K562 (cell line): ENCODE data around the gene PPY.

Experiments used
- CHD2 ChIP-seq: IDR thresholded peaks from 2 replicates; pipeline ENCODE4 v1.6.1; 2011; ENCODE audit warnings: low read depth, low read length
- GATA2 ChIP-seq: sonication (generic); formaldehyde crosslinking; IDR thresholded peaks from 2 replicates; pipeline ENCODE4 v1.4.0; 2020; ENCODE audit warnings: mild to moderate bottlenecking, missing genetic modification reagents
- NR2C2 ChIP-seq, 2 experiments: fragments of 200-800 bp in 1 of 2; sonication (Bioruptor generic) in 1 of 2; sonication (generic) in 1 of 2; formaldehyde crosslinking in 1 of 2; IDR thresholded peaks; 2 replicates each; pipeline versions ENCODE4 v1.6.1 to v1.8.0; 2016 to 2022; ENCODE audit warnings: mild to moderate bottlenecking in 1 of 2, missing compliant biosample characterization in 1 of 2, missing genetic modification characterization in 1 of 2, missing genetic modification reagents in 1 of 2
- POLR2AphosphoS2 ChIP-seq: IDR thresholded peaks from 2 replicates; pipeline ENCODE4 v1.6.1; 2012; ENCODE audit warnings: low read length, improper control_type of control experiment
- RFX5 ChIP-seq: IDR thresholded peaks from 2 replicates; pipeline ENCODE4 v1.6.1; 2011; ENCODE audit warnings: low read depth, mild to moderate bottlenecking, improper control_type of control experiment, low read length
- SRF ChIP-seq, 2 experiments: fragments of 250-450, 450-650 bp in 1 of 2; sonication (Bioruptor Pico) in 1 of 2; sonication (generic) in 1 of 2; formaldehyde crosslinking; IDR thresholded peaks; 2 replicates each; pipeline versions ENCODE4 v1.5.0 to v1.5.1; 2020 to 2022; ENCODE audit warnings: mild to moderate bottlenecking in 1 of 2, missing genetic modification reagents in 1 of 2
- TCF7L2 ChIP-seq: fragments of 150-350 bp; IDR thresholded peaks from 2 replicates; pipeline ENCODE4 v1.6.1; 2016; ENCODE audit warnings: low read depth, mild to moderate bottlenecking, low read length, moderate library complexity
- ZNF764 ChIP-seq: fragments of 250-450 bp; sonication (Bioruptor Pico); IDR thresholded peaks from 2 replicates; pipeline ENCODE4 v1.4.0; 2020; ENCODE audit warnings: low read depth, mild to moderate bottlenecking, moderate library complexity
- ZZZ3 ChIP-seq: fragments of 450-650 bp; IDR thresholded peaks from 2 replicates; pipeline ENCODE4 v1.6.1; 2016; ENCODE audit warnings: antibody characterized with exemption, mild to moderate bottlenecking, moderate library complexity
- TF ChIP-seq, protein P1 (sequence below), 2 experiments: fragments of 450-650 bp in 1 of 2; sonication (generic) in 1 of 2; formaldehyde crosslinking; conservative IDR thresholded peaks; 2 replicates each; pipeline versions ENCODE4 v1.4.0 to v1.8.1; 2020 to 2022; ENCODE audit warnings: mild to moderate bottlenecking in 1 of 2, missing genetic modification reagents in 1 of 2
- TF ChIP-seq, protein P2 (sequence below), 3 experiments: IDR thresholded peaks in 2 of 3; conservative IDR thresholded peaks in 1 of 3; 2 replicates each; pipeline ENCODE4 v1.5.1; 2011 to 2012; ENCODE audit warnings: low read length in 3 of 3, mild to moderate bottlenecking in 3 of 3, control low read depth in 2 of 3, improper control_type of control experiment in 1 of 3, inconsistent platforms in 1 of 3, low read depth in 1 of 3, mixed read lengths in 1 of 3, moderate library complexity in 1 of 3; ENCODE audit not compliant: insufficient read depth in 2 of 3
- TF ChIP-seq, protein P3 (sequence below): fragments of 450-650 bp; IDR thresholded peaks from 2 replicates; pipeline ENCODE4 v1.6.1; 2018; ENCODE audit not compliant: partially characterized antibody
- TF ChIP-seq, protein P4 (sequence below), 2 experiments: fragments of 450-650 bp; formaldehyde crosslinking in 1 of 2; IDR thresholded peaks; 2 replicates each; pipeline versions ENCODE4 v1.4.0 to v1.6.1; 2014 to 2020; ENCODE audit warnings: mild to moderate bottlenecking in 2 of 2, borderline replicate concordance in 1 of 2, low read depth in 1 of 2
- TF ChIP-seq, protein P5 (sequence below): fragments of 250-450 bp; sonication (Bioruptor Pico); IDR thresholded peaks from 2 replicates; pipeline ENCODE4 v1.8.0; 2022; ENCODE audit warnings: inconsistent platforms

DNA sequence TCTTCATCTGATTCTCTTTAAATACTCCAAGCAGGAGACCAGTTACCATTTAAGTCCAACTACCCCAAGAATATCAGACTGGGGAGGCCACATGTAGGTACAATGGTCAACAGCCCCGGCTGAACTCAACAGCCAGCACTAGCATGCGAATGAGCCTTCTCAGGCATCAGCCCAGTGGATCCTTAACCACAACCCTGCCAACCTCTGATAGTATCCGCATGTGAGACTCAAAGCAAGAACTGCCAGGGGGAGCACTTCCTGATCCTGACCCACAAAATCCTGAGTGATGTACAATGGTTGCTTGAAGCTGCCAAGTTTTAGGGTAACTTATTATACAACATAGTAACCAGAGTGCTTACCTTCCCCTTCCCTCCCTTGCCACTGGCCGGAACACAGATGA is 7.5 kb upstream of the PPY start:
- TF ChIP-seq, protein P1, sequence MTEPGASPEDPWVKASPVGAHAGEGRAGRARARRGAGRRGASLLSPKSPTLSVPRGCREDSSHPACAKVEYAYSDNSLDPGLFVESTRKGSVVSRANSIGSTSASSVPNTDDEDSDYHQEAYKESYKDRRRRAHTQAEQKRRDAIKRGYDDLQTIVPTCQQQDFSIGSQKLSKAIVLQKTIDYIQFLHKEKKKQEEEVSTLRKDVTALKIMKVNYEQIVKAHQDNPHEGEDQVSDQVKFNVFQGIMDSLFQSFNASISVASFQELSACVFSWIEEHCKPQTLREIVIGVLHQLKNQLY (CRISPR knock-in tag; conservative IDR thresholded peaks at IDR 0.05), result no peak
- TF ChIP-seq SRF (CRISPR knock-in tag; IDR thresholded peaks at IDR 0.05), result no peak
- TF ChIP-seq NR2C2 (CRISPR knock-in tag; IDR thresholded peaks at IDR 0.05), result no peak
- TF ChIP-seq NR2C2 (tag; IDR thresholded peaks at IDR 0.05), result no peak
- TF ChIP-seq, protein P2, sequence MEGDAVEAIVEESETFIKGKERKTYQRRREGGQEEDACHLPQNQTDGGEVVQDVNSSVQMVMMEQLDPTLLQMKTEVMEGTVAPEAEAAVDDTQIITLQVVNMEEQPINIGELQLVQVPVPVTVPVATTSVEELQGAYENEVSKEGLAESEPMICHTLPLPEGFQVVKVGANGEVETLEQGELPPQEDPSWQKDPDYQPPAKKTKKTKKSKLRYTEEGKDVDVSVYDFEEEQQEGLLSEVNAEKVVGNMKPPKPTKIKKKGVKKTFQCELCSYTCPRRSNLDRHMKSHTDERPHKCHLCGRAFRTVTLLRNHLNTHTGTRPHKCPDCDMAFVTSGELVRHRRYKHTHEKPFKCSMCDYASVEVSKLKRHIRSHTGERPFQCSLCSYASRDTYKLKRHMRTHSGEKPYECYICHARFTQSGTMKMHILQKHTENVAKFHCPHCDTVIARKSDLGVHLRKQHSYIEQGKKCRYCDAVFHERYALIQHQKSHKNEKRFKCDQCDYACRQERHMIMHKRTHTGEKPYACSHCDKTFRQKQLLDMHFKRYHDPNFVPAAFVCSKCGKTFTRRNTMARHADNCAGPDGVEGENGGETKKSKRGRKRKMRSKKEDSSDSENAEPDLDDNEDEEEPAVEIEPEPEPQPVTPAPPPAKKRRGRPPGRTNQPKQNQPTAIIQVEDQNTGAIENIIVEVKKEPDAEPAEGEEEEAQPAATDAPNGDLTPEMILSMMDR (IDR thresholded peaks at IDR 0.05 in 2 of 3, conservative IDR thresholded peaks at IDR 0.05 in 1 of 3; ENCODE audit: insufficient read depth in 2 of 3, low read depth in 1 of 3, low read length in 3 of 3), result no peak
- TF ChIP-seq ZZZ3, result no peak
- no peak for TF ChIP-seq RFX5
- TF ChIP-seq, protein P3, sequence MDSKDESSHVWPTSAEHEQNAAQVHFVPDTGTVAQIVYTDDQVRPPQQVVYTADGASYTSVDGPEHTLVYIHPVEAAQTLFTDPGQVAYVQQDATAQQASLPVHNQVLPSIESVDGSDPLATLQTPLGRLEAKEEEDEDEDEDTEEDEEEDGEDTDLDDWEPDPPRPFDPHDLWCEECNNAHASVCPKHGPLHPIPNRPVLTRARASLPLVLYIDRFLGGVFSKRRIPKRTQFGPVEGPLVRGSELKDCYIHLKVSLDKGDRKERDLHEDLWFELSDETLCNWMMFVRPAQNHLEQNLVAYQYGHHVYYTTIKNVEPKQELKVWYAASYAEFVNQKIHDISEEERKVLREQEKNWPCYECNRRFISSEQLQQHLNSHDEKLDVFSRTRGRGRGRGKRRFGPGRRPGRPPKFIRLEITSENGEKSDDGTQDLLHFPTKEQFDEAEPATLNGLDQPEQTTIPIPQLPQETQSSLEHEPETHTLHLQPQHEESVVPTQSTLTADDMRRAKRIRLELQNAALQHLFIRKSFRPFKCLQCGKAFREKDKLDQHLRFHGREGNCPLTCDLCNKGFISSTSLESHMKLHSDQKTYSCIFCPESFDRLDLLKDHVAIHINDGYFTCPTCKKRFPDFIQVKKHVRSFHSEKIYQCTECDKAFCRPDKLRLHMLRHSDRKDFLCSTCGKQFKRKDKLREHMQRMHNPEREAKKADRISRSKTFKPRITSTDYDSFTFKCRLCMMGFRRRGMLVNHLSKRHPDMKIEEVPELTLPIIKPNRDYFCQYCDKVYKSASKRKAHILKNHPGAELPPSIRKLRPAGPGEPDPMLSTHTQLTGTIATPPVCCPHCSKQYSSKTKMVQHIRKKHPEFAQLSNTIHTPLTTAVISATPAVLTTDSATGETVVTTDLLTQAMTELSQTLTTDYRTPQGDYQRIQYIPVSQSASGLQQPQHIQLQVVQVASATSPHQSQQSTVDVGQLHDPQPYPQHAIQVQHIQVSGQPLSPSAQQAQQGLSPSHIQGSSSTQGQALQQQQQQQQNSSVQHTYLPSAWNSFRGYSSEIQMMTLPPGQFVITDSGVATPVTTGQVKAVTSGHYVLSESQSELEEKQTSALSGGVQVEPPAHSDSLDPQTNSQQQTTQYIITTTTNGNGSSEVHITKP, result no peak
- TF ChIP-seq, protein P4, sequence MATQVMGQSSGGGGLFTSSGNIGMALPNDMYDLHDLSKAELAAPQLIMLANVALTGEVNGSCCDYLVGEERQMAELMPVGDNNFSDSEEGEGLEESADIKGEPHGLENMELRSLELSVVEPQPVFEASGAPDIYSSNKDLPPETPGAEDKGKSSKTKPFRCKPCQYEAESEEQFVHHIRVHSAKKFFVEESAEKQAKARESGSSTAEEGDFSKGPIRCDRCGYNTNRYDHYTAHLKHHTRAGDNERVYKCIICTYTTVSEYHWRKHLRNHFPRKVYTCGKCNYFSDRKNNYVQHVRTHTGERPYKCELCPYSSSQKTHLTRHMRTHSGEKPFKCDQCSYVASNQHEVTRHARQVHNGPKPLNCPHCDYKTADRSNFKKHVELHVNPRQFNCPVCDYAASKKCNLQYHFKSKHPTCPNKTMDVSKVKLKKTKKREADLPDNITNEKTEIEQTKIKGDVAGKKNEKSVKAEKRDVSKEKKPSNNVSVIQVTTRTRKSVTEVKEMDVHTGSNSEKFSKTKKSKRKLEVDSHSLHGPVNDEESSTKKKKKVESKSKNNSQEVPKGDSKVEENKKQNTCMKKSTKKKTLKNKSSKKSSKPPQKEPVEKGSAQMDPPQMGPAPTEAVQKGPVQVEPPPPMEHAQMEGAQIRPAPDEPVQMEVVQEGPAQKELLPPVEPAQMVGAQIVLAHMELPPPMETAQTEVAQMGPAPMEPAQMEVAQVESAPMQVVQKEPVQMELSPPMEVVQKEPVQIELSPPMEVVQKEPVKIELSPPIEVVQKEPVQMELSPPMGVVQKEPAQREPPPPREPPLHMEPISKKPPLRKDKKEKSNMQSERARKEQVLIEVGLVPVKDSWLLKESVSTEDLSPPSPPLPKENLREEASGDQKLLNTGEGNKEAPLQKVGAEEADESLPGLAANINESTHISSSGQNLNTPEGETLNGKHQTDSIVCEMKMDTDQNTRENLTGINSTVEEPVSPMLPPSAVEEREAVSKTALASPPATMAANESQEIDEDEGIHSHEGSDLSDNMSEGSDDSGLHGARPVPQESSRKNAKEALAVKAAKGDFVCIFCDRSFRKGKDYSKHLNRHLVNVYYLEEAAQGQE (IDR thresholded peaks at IDR 0.05; ENCODE audit: borderline replicate concordance), result no peak
- TF ChIP-seq, protein P4 (CRISPR knock-in tag; IDR thresholded peaks at IDR 0.05; ENCODE audit: low read depth), result no peak
- TF ChIP-seq, protein P5, sequence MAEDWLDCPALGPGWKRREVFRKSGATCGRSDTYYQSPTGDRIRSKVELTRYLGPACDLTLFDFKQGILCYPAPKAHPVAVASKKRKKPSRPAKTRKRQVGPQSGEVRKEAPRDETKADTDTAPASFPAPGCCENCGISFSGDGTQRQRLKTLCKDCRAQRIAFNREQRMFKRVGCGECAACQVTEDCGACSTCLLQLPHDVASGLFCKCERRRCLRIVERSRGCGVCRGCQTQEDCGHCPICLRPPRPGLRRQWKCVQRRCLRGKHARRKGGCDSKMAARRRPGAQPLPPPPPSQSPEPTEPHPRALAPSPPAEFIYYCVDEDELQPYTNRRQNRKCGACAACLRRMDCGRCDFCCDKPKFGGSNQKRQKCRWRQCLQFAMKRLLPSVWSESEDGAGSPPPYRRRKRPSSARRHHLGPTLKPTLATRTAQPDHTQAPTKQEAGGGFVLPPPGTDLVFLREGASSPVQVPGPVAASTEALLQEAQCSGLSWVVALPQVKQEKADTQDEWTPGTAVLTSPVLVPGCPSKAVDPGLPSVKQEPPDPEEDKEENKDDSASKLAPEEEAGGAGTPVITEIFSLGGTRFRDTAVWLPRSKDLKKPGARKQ (CRISPR knock-in tag), result no peak
- TF ChIP-seq ZNF764, result no peak
- no peak for TF ChIP-seq GATA2 (CRISPR knock-in tag)
- TF ChIP-seq TCF7L2, result no peak
- no peak for TF ChIP-seq POLR2AphosphoS2
- no peak for TF ChIP-seq CHD2
